Liver (tissue), 3 donors: ENCODE results near the gene SPCS1.

ENCODE experiments used
- EGR1 ChIP-seq, 2 donors: IDR thresholded peaks; 2 replicates each; pipeline ENCODE4 v1.6.1; 2016 to 2018; ENCODE audit warnings: antibody characterized with exemption in 2 of 2, low read depth in 2 of 2
- JUND ChIP-seq, 2 donors: IDR thresholded peaks; 2 replicates each; pipeline ENCODE4 v1.6.1; 2016; ENCODE audit warnings: antibody characterized with exemption in 2 of 2
- MAX ChIP-seq: IDR thresholded peaks from 2 replicates; pipeline ENCODE4 v1.6.1; 2016; ENCODE audit warnings: antibody characterized with exemption
- RAD21 ChIP-seq, 2 donors: IDR thresholded peaks; 2 replicates each; pipeline ENCODE4 v1.6.1; 2016; ENCODE audit warnings: antibody characterized with exemption in 2 of 2, mild to moderate bottlenecking in 2 of 2
- SP1 ChIP-seq: IDR thresholded peaks from 2 replicates; pipeline ENCODE4 v1.6.1; 2018; ENCODE audit warnings: antibody characterized with exemption, mild to moderate bottlenecking
- TAF1 ChIP-seq: conservative IDR thresholded peaks from 2 replicates; pipeline ENCODE4 v1.6.1; 2016; ENCODE audit warnings: antibody characterized with exemption, mild to moderate bottlenecking
- TF ChIP-seq, protein P1 (sequence below): fragments of 150-350 bp; IDR thresholded peaks from 2 replicates; pipeline ENCODE4 v1.5.1; 2017; ENCODE audit warnings: improper control_type of control experiment, low read depth, low read length; ENCODE audit not compliant: missing input control
- TF ChIP-seq, protein P2 (sequence below): IDR thresholded peaks from 2 replicates; pipeline ENCODE4 v1.6.1; 2016; ENCODE audit warnings: antibody characterized with exemption
- donor health status: healthy.
- donor health status: healthy.

GRCh38 chr3:52682016-52682415 is 23.9 kb upstream of the SPCS1 start:
- peak; percentile 31 for TF ChIP-seq TAF1
- peak; percentile 48 to 51 for TF ChIP-seq RAD21 (IDR thresholded peaks at IDR 0.05)
- TF ChIP-seq, protein P1, sequence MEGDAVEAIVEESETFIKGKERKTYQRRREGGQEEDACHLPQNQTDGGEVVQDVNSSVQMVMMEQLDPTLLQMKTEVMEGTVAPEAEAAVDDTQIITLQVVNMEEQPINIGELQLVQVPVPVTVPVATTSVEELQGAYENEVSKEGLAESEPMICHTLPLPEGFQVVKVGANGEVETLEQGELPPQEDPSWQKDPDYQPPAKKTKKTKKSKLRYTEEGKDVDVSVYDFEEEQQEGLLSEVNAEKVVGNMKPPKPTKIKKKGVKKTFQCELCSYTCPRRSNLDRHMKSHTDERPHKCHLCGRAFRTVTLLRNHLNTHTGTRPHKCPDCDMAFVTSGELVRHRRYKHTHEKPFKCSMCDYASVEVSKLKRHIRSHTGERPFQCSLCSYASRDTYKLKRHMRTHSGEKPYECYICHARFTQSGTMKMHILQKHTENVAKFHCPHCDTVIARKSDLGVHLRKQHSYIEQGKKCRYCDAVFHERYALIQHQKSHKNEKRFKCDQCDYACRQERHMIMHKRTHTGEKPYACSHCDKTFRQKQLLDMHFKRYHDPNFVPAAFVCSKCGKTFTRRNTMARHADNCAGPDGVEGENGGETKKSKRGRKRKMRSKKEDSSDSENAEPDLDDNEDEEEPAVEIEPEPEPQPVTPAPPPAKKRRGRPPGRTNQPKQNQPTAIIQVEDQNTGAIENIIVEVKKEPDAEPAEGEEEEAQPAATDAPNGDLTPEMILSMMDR: no peak
- TF ChIP-seq JUND (IDR thresholded peaks at IDR 0.05): peak; percentile 70 to 82
- peak; percentile 88 for TF ChIP-seq SP1
- peak; percentile 97 for TF ChIP-seq MAX
- TF ChIP-seq, protein P2, sequence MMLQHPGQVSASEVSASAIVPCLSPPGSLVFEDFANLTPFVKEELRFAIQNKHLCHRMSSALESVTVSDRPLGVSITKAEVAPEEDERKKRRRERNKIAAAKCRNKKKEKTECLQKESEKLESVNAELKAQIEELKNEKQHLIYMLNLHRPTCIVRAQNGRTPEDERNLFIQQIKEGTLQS: no peak
- peak; percentile 15 to 78 for TF ChIP-seq EGR1 (IDR thresholded peaks at IDR 0.05; ENCODE audit: low read depth in 2 of 2)
